Astrocyte (in vitro differentiated cells and primary cell): Measurements from ENCODE around the gene WDR1. TPM values are rescaled to one million over a fixed set of nuclear protein-coding genes. Genes with fewer than 3 reads are reported as not detected.

Source experiments
- DNase-seq: peaks from one replicate; pipeline ENCODE4 v3.0.0-alpha.2; 2010; ENCODE audit warnings: low read depth
- FAIRE-seq: peaks from 2 replicates; lab custom pipeline; 2011; peaks lifted over from hg19 to GRCh38; lab: Jason Lieb, UNC
- H2AFZ ChIP-seq: 2 replicates; pipeline ENCODE4 v1.6.0; 2012; ENCODE audit warnings: low read depth, low read length, inconsistent platforms
- H3K27ac ChIP-seq: 2 replicates; pipeline ENCODE4 v1.5.1; 2011; ENCODE audit warnings: low read depth, low read length, inconsistent platforms
- H3K27me3 ChIP-seq: 2 replicates; pipeline ENCODE4 v1.6.0; 2011; ENCODE audit warnings: low read length, inconsistent platforms; ENCODE audit not compliant: insufficient read depth
- H3K36me3 ChIP-seq: 2 replicates; pipeline ENCODE4 v1.5.1; 2011; ENCODE audit warnings: low read length, inconsistent platforms; ENCODE audit not compliant: insufficient read depth
- H3K4me1 ChIP-seq: 2 replicates; pipeline ENCODE4 v1.5.1; 2011; ENCODE audit warnings: low read length, inconsistent platforms; ENCODE audit not compliant: insufficient read depth
- H3K4me2 ChIP-seq: 2 replicates; pipeline ENCODE4 v1.6.0; 2012; ENCODE audit warnings: low read length, inconsistent platforms
- H3K4me3 ChIP-seq: 2 replicates; pipeline ENCODE4 v1.5.1; 2011; ENCODE audit warnings: low read depth, mild to moderate bottlenecking, low read length, inconsistent platforms; ENCODE audit not compliant: insufficient read depth
- H3K79me2 ChIP-seq: 2 replicates; pipeline ENCODE4 v1.6.0; 2012; ENCODE audit warnings: mild to moderate bottlenecking, low read length, inconsistent platforms; ENCODE audit not compliant: insufficient read depth
- H3K9ac ChIP-seq: 2 replicates; pipeline ENCODE4 v1.6.0; 2012; ENCODE audit warnings: mild to moderate bottlenecking, low read length, inconsistent platforms
- H3K9me3 ChIP-seq: 2 replicates; pipeline ENCODE4 v1.5.1; 2012; ENCODE audit warnings: low read depth, mild to moderate bottlenecking, low read length, inconsistent platforms; ENCODE audit not compliant: insufficient read depth
- H4K20me1 ChIP-seq: 2 replicates; pipeline ENCODE4 v1.6.0; 2012; ENCODE audit warnings: low read length, inconsistent platforms; ENCODE audit not compliant: insufficient read depth
- H3K27ac Mint-ChIP-seq: one replicate; pipeline ENCODE4 v1.8.0; 2021; ENCODE audit warnings: mild to moderate bottlenecking, mixed read lengths; ENCODE audit not compliant: unreplicated experiment
- H3K27me3 Mint-ChIP-seq: one replicate; pipeline ENCODE4 v1.8.0; 2021; ENCODE audit warnings: low read depth, mixed read lengths; ENCODE audit not compliant: unreplicated experiment
- H3K36me3 Mint-ChIP-seq: one replicate; pipeline ENCODE4 v1.8.0; 2021; ENCODE audit warnings: low read depth, mixed read lengths; ENCODE audit not compliant: unreplicated experiment
- H3K4me1 Mint-ChIP-seq: one replicate; pipeline ENCODE4 v1.8.0; 2021; ENCODE audit warnings: low read depth, mixed read lengths; ENCODE audit not compliant: unreplicated experiment
- H3K4me3 Mint-ChIP-seq: one replicate; pipeline ENCODE4 v1.8.0; 2021; ENCODE audit warnings: mild to moderate bottlenecking, moderate library complexity, mixed read lengths; ENCODE audit not compliant: unreplicated experiment
- H3K9me3 Mint-ChIP-seq: one replicate; pipeline ENCODE4 v1.8.0; 2021; ENCODE audit warnings: mild to moderate bottlenecking, mixed read lengths; ENCODE audit not compliant: unreplicated experiment
- CTCF ChIP-seq: IDR thresholded peaks from 2 replicates; pipeline ENCODE4 v1.5.1; 2011; ENCODE audit warnings: low read depth, mild to moderate bottlenecking, inconsistent platforms, low read length, moderate library complexity; ENCODE audit not compliant: insufficient read depth
- EZH2 ChIP-seq: IDR thresholded peaks from 2 replicates; pipeline ENCODE4 v1.6.1; 2012; ENCODE audit warnings: mild to moderate bottlenecking, low read length, inconsistent platforms; ENCODE audit not compliant: insufficient read depth
- total RNA-seq: library from RNA; stranded (reverse); gene quantifications from 2 replicates; pipeline ENCODE4 v1.2.1, GENCODE V29; 2021

The WDR1 gene
- total RNA-seq, 1 donor from 2014 or later, result 620 TPM

GRCh38 chr4:10092481-10093270 is 23.9 kb downstream of the WDR1 start:
- FAIRE-seq (no peak), DNase-seq (no peak)
- no peak for TF ChIP-seq CTCF
- no peak for TF ChIP-seq EZH2
- peaks cover 57% of the 10 kb centered on the region for H3K36me3 ChIP-seq
- H3K4me1 ChIP-seq, result peaks cover 58% of the 10 kb centered on the region
- H4K20me1 ChIP-seq, result peaks cover 100% of the 10 kb centered on the region
- H3K4me3 ChIP-seq, result peak overlapping the region; percentile 11
- peaks cover 92% of the 10 kb centered on the region for H3K79me2 ChIP-seq
- Mint-ChIP-seq H3K36me3 (peaks cover 37% of the 10 kb centered on the region), H3K9me3 (no peaks in the 10 kb centered on the region), H3K27me3 (no peaks in the 10 kb centered on the region), H3K27ac (peak overlapping the region; percentile 88), H3K4me3 (peak overlapping the region; percentile 14), H3K4me1 (peaks cover 73% of the 10 kb centered on the region)
- peak overlapping the region; percentile 72 for H3K4me2 ChIP-seq
- H3K27me3 ChIP-seq, result no peaks in the 10 kb centered on the region
- H3K9ac ChIP-seq, result peak overlapping the region; percentile 56
- no peaks in the 10 kb centered on the region for H3K9me3 ChIP-seq
- no peak overlapping the region for H2AFZ ChIP-seq
- H3K27ac ChIP-seq, result peak overlapping the region; percentile 97

GRCh38 chr4:10091531-10092181 is 24.9 kb downstream of the WDR1 start:
- Histone ChIP-seq H3K4me2 (peak overlapping the region; percentile 72), H4K20me1 (peaks cover 100% of the 10 kb centered on the region), H3K27ac (peak overlapping the region; percentile 97), H3K79me2 (peaks cover 96% of the 10 kb centered on the region), H3K4me1 (peaks cover 52% of the 10 kb centered on the region), H3K36me3 (peaks cover 60% of the 10 kb centered on the region), H3K9me3 (no peaks in the 10 kb centered on the region), H3K4me3 (no peak overlapping the region), H3K9ac (no peak overlapping the region), H3K27me3 (no peaks in the 10 kb centered on the region), H2AFZ (no peak overlapping the region)
- TF ChIP-seq EZH2 (no peak), CTCF (no peak)
- H3K4me1 Mint-ChIP-seq, result peaks cover 64% of the 10 kb centered on the region
- H3K4me3 Mint-ChIP-seq, result peak overlapping the region; percentile 27
- peaks cover 38% of the 10 kb centered on the region for H3K36me3 Mint-ChIP-seq
- FAIRE-seq, result no peak
- no peaks in the 10 kb centered on the region for H3K9me3 Mint-ChIP-seq
- H3K27ac Mint-ChIP-seq, result peak overlapping the region; percentile 69
- DNase-seq, result no peak
- no peaks in the 10 kb centered on the region for H3K27me3 Mint-ChIP-seq
